ENCODE measurements around the gene COL23A1. TPM values are rescaled to one million over a fixed set of nuclear protein-coding genes. Genes with fewer than 3 reads are reported as not detected.

COL23A1 gene
- total and polyA plus RNA-seq, 8 donors = 0.06 to 0.68 (median 0.33) TPM; not detected in 2

DNA sequence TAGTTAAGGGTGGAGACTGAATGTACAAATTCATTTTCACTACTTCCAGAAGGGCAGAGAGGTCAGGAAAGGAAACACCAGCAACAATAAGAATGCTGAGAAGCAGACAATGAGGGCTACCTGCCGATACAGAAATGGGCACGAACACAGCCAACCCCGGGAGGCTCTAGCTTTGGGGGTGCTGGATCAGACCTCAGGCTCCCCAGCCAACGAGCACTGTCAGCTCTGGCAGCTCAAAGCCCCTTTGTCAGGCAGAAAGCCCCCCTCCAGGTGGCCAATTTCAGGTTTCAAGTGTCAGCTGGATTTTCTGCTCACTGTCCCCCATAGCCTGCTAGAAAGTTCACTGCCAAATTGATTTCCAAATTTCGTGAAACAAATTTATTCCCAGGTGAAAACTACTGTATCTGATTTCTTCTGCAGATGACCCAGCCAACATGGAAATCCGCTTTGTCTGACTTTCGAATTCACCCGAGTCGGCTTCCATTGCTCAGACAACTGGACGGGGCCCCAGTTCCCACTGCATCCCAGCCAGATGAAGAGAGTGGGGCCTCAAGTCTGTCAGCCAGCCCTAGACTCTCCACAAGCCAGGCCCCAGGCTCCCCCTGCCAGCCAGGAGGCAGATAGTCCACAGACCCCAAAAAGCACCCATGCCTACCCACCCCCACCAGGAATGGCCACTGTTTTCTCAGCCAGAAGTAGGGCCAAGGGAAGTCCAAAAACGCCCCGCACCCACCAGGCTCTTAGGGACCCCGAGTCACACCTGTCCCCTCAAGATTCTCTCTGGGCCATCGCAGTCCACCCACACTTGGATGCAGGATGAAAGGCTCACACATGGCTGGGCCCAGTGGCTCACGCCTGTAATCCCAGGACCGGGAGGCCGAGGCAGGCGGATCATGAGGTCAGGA is 261.1 kb downstream of the COL23A1 start:
- intact Hi-C loops (cut with DNase I) = no loop called here
- ATAC-seq = no peak
- 81 to 88% methylated on average over 18 of the region's 18 CpGs for WGBS, 2 donors

DNA sequence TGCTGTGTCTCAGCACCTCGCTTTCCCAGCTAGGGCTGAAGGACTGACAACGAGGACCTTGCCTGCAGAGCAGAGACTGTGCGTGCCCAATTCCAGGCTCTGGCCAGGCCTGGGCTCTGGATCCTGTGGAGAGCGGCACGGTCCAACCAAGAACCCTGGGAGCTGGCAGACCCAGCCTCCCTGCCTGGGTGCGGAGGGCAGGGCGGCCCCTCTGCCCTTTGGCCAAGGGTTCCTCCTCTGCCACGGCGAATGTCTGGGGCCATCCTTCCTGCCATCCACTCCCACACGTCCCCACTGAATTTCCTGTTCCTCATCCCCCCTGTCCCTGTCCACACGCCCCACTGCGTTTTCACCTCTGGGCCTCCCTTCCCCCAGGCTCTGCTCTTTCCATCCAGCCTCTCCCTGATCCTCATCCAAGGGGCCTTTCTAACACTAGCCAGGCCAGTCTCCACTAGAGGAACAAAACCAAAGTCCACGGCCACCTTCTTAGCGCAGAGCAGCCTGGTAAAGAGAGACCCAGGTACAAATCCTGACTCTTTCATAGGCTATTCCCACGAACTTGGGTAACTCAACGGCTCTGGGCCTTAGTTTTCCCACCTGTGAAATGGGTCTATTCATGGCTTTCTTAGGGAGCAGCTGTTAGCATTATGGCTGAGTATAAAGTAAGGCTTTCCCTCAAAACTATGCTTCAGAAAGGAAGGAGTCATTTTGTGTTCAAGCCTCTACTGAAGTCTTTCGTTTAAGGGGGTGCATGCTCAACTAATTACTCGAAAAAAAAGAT is 262.1 kb downstream of the COL23A1 start:
- intact Hi-C loops (cut with DNase I) = no loop called here
- ATAC-seq = no peak
- Histone ChIP-seq H3K36me3 (no peaks in the 10 kb centered on the region), H3K4me3 (no peak overlapping the region), H3K9me3 (no peaks in the 10 kb centered on the region), H3K27me3 (no peaks in the 10 kb centered on the region), H3K4me1 (peaks cover 0 to 8% (median 0%) of the 10 kb centered on the region in 3 donors), H3K27ac (no peak overlapping the region)
- no peak for FAIRE-seq
- peak in 1 of 6 donors; percentile 43 for DNase-seq
- WGBS, 2 donors = 78 to 87% methylated on average over 18 of the region's 18 CpGs
- TF ChIP-seq, protein P1, sequence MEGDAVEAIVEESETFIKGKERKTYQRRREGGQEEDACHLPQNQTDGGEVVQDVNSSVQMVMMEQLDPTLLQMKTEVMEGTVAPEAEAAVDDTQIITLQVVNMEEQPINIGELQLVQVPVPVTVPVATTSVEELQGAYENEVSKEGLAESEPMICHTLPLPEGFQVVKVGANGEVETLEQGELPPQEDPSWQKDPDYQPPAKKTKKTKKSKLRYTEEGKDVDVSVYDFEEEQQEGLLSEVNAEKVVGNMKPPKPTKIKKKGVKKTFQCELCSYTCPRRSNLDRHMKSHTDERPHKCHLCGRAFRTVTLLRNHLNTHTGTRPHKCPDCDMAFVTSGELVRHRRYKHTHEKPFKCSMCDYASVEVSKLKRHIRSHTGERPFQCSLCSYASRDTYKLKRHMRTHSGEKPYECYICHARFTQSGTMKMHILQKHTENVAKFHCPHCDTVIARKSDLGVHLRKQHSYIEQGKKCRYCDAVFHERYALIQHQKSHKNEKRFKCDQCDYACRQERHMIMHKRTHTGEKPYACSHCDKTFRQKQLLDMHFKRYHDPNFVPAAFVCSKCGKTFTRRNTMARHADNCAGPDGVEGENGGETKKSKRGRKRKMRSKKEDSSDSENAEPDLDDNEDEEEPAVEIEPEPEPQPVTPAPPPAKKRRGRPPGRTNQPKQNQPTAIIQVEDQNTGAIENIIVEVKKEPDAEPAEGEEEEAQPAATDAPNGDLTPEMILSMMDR (IDR thresholded peaks at IDR 0.05) = no peak

More for the DNA sequence above, 261.1 kb downstream of the COL23A1 start:
- Histone ChIP-seq H3K4me1 (peaks cover 0 to 8% (median 0%) of the 10 kb centered on the region in 3 donors), H3K9me3 (no peaks in the 10 kb centered on the region), H3K27me3 (no peaks in the 10 kb centered on the region), H3K4me3 (no peak overlapping the region), H3K36me3 (no peaks in the 10 kb centered on the region), H3K27ac (no peak overlapping the region)
- peak in 1 of 6 donors; percentile 19 for DNase-seq
- TF ChIP-seq, protein P1 (IDR thresholded peaks at IDR 0.05) = no peak
- no peak for FAIRE-seq

DNA sequence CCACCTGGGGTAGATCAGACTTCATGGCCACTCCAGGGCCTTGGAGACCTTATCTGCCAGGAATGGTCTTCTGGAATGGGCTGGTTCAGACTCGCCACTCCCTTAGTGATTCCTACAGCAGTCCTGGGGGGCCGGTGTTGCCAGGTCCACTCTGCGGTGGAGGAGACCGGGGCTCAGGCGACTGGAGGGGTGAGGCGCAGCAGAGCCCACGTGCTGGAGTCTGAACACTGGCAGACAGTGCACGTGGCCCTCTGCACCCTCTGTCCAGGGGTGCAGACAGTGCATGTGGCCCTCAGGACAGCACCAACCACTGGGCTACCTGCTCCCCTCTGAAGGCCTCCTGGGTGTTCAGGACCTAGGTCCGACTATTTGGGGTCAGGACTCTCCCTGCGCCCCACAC is 262.7 kb downstream of the COL23A1 start:
- Histone ChIP-seq H3K27ac (no peak overlapping the region), H3K9me3 (no peaks in the 10 kb centered on the region), H3K4me3 (no peak overlapping the region), H3K27me3 (no peaks in the 10 kb centered on the region), H3K4me1 (peaks cover 0 to 8% (median 0%) of the 10 kb centered on the region in 3 donors), H3K36me3 (no peaks in the 10 kb centered on the region)
- no peak for ATAC-seq
- TF ChIP-seq, protein P1 (IDR thresholded peaks at IDR 0.05) = no peak
- FAIRE-seq = no peak
- intact Hi-C loops (cut with DNase I) = no loop called here
- DNase-seq = peak in 1 of 6 donors; percentile 48
- 74 to 77% methylated on average over 10 of the region's 10 CpGs for WGBS, 2 donors

DNA sequence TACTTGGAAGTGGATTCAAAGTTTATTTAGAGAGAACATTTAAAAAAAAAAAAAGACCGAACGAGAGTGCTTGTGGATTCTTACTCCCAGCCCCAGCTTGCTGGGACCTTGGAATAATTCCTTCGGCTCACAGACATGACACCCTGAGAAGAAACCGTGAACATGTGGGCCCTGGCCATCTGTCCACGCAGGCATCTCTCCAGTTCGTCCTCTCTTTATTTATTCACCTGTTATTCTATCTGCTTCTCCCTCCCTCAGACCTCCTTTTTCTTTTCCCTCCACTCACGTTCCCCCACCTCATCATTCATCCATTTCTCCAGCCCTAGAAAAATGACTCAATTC is 263.8 kb downstream of the COL23A1 start:
- WGBS, 2 donors = 10 to 19% methylated on average over 7 of the region's 7 CpGs
- H3K9me3 ChIP-seq = no peaks in the 10 kb centered on the region
- H3K27me3 ChIP-seq = no peaks in the 10 kb centered on the region
- TF ChIP-seq, protein P1 (IDR thresholded peaks at IDR 0.05) = no peak
- FAIRE-seq (no peak), ATAC-seq (peak in 2 of 4 donors; percentile 28 to 47), DNase-seq (peak in 2 of 6 donors; percentile 22 to 32)
- H3K27ac ChIP-seq = no peak overlapping the region
- intact Hi-C loops (cut with DNase I) = no loop called here
- no peak overlapping the region for H3K4me3 ChIP-seq
- no peaks in the 10 kb centered on the region for H3K36me3 ChIP-seq
- H3K4me1 ChIP-seq = peaks cover 0 to 2% (median 0%) of the 10 kb centered on the region in 3 donors
